AG04450 (cell line): ENCODE measurements around the gene KCNK7. TPM values are rescaled to one million over a fixed set of nuclear protein-coding genes. Genes with fewer than 3 reads are reported as not detected.

Source experiments
- CTCF ChIA-PET: fragments of 300-600, 350-600 bp; formaldehyde crosslinking; extraction: SDS; loops from one replicate; lab custom pipeline; 2022; ENCODE audit warnings: antibody characterized with exemption, inconsistent platforms; lab: Charles Lee
- POLR2A ChIA-PET: fragments of 350-600 bp; formaldehyde crosslinking; extraction: SDS; loops from one replicate; lab custom pipeline; 2021; ENCODE audit warnings: antibody characterized with exemption, inconsistent platforms; lab: Yijun Ruan, JAX
- DNase-seq: peaks from one replicate; pipeline ENCODE4 v3.0.0-alpha.2; 2011; ENCODE audit warnings: low read depth, low spot score
- H3K27ac ChIP-seq: one replicate; pipeline ENCODE4 v1.5.1; 2012; ENCODE audit warnings: low read depth, low read length, control low read depth
- H3K27me3 ChIP-seq: one replicate; pipeline ENCODE4 v1.6.0; 2012; ENCODE audit warnings: low read length; ENCODE audit not compliant: control insufficient read depth, insufficient read depth
- H3K4me3 ChIP-seq: 2 replicates; pipeline ENCODE4 v1.5.1; 2011; ENCODE audit warnings: mild to moderate bottlenecking, low read depth, low read length, control low read depth
- H3K9me3 ChIP-seq: 2 replicates; pipeline ENCODE4 v1.5.1; 2012; ENCODE audit warnings: low read length; ENCODE audit not compliant: control insufficient read depth, insufficient read depth
- polyA plus RNA-seq: library from polyadenylated mRNA; depleted of rRNA; stranded (reverse); fragments of >200 nt; gene quantifications from 2 replicates; pipeline ENCODE4 v1.2.3, GENCODE V29; 2011
- TF ChIP-seq, protein P1 (sequence below): IDR thresholded peaks from 2 replicates; pipeline ENCODE4 v1.5.1; 2011; ENCODE audit warnings: low read depth, low read length, control low read depth, inconsistent platforms

KCNK7 gene
- polyA plus RNA-seq, 1 experiment: not detected

DNA sequence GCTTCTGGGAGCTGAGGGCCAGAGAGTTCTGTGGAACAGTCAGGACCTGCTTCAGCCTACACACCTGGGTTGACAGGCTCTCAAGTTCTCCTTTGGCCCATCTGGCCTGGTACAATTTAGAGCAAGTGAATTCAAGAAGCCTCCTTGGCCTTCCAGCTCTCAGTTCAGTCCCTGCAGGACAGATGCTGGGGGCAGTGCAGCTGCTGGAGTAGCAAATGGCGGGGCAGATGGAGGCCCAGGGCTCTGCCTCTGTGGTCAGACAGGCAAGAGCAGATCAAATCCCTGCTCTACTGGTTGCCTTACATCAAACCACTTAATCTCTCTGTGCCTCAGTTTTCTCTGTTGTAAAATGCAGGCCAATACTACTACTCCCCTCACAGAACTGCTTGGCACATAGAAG is 8.7 kb upstream of the KCNK7 start:
- Histone ChIP-seq H3K27ac (no peak overlapping the region), H3K4me3 (no peak overlapping the region), H3K27me3 (no peaks in the 10 kb centered on the region), H3K9me3 (no peaks in the 10 kb centered on the region; the same call in 1 of the 2 replicates)
- DNase-seq: no peak
- ChIA-PET CTCF (interaction anchor here (0.5 to 4.5 kb wide), 4 partner anchors 11 to 213 kb away, joined by 3 to 28 read pairs (median 4); no protein-coding TSS in a partner anchor), POLR2A (interaction anchor here (0.9 kb wide), 1 partner anchor 9 kb away, joined by 4 read pairs; no protein-coding TSS in a partner anchor)
- TF ChIP-seq, protein P1, sequence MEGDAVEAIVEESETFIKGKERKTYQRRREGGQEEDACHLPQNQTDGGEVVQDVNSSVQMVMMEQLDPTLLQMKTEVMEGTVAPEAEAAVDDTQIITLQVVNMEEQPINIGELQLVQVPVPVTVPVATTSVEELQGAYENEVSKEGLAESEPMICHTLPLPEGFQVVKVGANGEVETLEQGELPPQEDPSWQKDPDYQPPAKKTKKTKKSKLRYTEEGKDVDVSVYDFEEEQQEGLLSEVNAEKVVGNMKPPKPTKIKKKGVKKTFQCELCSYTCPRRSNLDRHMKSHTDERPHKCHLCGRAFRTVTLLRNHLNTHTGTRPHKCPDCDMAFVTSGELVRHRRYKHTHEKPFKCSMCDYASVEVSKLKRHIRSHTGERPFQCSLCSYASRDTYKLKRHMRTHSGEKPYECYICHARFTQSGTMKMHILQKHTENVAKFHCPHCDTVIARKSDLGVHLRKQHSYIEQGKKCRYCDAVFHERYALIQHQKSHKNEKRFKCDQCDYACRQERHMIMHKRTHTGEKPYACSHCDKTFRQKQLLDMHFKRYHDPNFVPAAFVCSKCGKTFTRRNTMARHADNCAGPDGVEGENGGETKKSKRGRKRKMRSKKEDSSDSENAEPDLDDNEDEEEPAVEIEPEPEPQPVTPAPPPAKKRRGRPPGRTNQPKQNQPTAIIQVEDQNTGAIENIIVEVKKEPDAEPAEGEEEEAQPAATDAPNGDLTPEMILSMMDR: no peak

DNA sequence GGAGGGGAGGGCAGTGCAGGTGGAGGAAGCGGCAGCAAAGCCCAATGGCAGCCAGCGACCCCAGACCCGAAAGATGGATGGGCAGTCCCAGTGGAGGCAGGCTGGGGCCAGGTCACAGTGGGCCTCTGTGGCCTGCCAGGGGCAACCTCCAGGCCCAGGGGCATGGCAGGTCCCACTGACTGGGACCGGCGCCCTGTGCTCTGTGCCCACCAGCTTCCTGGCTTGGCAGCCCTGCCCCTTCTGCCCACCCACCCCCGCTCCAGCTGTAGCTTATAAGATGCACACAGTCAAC is 4.3 kb upstream of the KCNK7 start:
- Histone ChIP-seq H3K4me3 (no peak overlapping the region), H3K9me3 (no peaks in the 10 kb centered on the region), H3K27me3 (no peaks in the 10 kb centered on the region), H3K27ac (no peak overlapping the region)
- DNase-seq: no peak
- ChIA-PET POLR2A (no interaction called here), CTCF (no interaction called here)
- TF ChIP-seq, protein P1: no peak

DNA sequence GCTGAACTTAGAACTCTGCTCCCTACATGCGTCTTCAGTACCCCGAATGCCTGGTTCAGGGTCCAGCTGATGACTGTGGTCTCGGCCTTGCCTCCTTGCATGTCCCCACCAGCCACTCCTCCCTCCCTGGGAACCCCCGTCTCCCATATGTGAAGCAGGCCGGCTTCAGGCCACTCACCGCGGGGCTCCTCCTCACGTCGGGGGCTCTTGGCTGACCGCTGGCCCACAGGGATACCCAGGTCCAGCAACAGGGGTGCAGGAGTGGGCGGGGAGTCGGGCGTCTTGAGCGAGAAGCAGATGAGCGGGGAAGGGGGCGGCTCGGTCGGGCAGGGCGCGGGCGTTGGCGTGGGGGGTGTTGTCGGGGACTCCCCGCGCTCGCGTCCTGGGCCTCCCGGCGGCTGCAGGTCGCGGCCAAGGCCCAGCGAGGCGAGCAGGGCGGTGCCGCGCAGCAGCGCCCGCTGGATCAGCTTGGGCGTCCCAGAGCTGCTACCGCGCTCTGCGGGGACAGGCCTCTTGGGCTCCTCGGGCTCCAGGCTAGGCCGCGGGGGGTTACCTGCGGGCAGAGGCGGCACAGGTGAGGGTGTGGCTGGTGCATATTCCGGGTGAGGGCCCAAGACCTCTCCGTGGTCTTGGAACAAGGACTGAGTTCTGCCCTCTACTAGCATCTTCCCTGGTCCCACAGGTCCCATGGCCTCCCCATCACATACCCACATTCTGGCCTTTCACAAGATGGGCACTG is 3.8 kb upstream of the KCNK7 start:
- Histone ChIP-seq H3K9me3 (no peaks in the 10 kb centered on the region), H3K27ac (no peak overlapping the region), H3K27me3 (no peaks in the 10 kb centered on the region), H3K4me3 (no peak overlapping the region)
- TF ChIP-seq, protein P1: no peak
- no peak for DNase-seq
- CTCF ChIA-PET: no interaction called here
- POLR2A ChIA-PET: no interaction called here

DNA sequence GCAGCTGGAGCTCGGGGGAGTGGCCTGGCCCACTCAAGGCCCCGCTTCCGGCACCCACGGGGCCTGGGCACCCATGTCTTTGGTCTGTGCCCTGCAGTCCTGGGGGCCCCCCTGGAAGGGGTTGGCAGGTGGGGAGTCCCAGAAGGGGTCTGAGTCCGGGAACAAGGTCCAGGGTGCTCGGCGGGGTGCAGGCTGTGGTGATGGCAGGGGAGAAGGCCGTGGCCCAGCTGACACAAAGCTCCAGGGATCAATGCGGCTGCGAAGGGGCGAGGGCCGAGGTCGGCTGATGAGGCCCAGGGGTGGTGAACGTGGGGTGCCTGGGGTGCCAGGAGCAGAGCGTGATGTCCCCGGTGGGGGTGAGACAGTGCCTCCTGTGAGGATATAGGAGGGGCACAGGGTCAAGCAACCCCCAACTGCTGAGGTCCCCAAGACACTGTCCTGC is 2.7 kb upstream of the KCNK7 start:
- no peak for DNase-seq
- TF ChIP-seq, protein P1: no peak
- H3K9me3 ChIP-seq: no peaks in the 10 kb centered on the region
- ChIA-PET POLR2A (no interaction called here), CTCF (no interaction called here)
- H3K27me3 ChIP-seq: no peaks in the 10 kb centered on the region
- H3K4me3 ChIP-seq: no peak overlapping the region
- H3K27ac ChIP-seq: no peak overlapping the region

DNA sequence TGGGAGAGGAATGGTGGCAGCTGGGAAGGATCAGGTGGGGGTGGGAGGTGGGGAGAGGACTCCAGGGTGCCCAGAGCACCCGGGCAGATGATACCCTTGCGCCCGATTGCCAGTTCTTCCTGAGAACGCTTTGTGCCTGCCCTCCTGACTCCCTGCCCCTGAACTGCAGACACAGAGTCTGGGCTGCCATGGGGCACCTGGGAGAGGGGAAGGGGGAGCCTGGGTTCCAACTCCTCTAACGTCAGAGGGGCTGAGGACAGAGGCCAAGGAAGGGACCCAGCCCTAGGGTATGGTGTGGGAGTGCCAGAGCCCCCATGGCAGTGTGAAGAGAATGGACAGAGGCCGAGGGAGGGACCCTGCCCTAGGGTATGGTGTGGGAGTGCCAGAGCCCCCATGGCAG is 920 bp upstream of the KCNK7 start:
- ChIA-PET POLR2A (interaction anchor here (0.7 kb wide), 1 partner anchor 56 kb away, joined by 3 read pairs; no protein-coding TSS in a partner anchor), CTCF (no interaction called here)
- TF ChIP-seq, protein P1: no peak
- Histone ChIP-seq H3K4me3 (no peak overlapping the region), H3K9me3 (no peaks in the 10 kb centered on the region), H3K27ac (no peak overlapping the region), H3K27me3 (no peaks in the 10 kb centered on the region)
- DNase-seq: no peak
